Spleen (tissue), 7 donors: ENCODE measurements around the gene TUT7.
"Not testable (repeated sequence)": the region's sequence is repeated elsewhere in the genome, so short reads cannot be mapped to it uniquely, and the experiment has no call there.

ENCODE experiments used
- POLR2A ChIP-seq, 3 donors: fragments of 450-650 bp; IDR thresholded peaks; one replicate each; pipeline ENCODE4 v1.5.1; 2017; ENCODE audit warnings: antibody characterized with exemption in 3 of 3, mild to moderate bottlenecking in 1 of 3
- POLR2AphosphoS5 ChIP-seq, 3 donors: sonication (generic); formaldehyde crosslinking; IDR thresholded peaks; one replicate each; pipeline ENCODE4 v1.5.1; 2017; ENCODE audit warnings: antibody characterized with exemption in 3 of 3
- TF ChIP-seq, protein P1 (sequence below), 11 experiments: fragments of 200-600 bp in 7 of 11; fragments of 450-650 bp in 4 of 11; sonication (generic) in 4 of 11; IDR thresholded peaks in 8 of 11; conservative IDR thresholded peaks in 3 of 11; 1 replicate in 7 of 11; 2 replicates in 4 of 11; pipeline versions ENCODE4 v1.4.0 to v1.8.0; 2016 to 2021; ENCODE audit warnings: antibody characterized with exemption in 11 of 11, inconsistent platforms in 4 of 11, mild to moderate bottlenecking in 1 of 11
- donor health status: DM: no; HTN: no; CAD: no; lungs with moderate emphysema.
- donor health status: DM: no; HTN: no; CAD: no.
- donor health status: DM: no; HTN: no; CAD: no.

DNA sequence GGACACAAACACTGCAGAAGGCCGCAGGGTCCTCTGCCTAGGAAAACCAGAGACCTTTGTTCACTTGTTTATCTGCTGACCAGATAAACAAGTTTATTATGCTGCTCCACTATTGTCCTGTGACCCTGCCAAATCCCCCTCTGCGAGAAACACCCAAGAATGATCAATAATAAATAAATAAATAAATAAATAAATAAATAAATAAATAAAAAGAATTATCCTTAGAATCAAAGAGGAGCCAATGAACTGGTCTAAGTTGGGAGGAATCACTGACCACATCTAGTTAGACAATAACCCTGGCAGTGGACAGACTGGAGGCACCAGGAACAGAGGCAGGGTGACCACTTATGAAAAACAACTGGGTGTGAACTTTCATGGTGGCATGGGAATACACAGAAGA lies 41.3 kb downstream of the TUT7 start:
- TF ChIP-seq, protein P1, sequence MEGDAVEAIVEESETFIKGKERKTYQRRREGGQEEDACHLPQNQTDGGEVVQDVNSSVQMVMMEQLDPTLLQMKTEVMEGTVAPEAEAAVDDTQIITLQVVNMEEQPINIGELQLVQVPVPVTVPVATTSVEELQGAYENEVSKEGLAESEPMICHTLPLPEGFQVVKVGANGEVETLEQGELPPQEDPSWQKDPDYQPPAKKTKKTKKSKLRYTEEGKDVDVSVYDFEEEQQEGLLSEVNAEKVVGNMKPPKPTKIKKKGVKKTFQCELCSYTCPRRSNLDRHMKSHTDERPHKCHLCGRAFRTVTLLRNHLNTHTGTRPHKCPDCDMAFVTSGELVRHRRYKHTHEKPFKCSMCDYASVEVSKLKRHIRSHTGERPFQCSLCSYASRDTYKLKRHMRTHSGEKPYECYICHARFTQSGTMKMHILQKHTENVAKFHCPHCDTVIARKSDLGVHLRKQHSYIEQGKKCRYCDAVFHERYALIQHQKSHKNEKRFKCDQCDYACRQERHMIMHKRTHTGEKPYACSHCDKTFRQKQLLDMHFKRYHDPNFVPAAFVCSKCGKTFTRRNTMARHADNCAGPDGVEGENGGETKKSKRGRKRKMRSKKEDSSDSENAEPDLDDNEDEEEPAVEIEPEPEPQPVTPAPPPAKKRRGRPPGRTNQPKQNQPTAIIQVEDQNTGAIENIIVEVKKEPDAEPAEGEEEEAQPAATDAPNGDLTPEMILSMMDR (IDR thresholded peaks at IDR 0.05 in 8 of 11, conservative IDR thresholded peaks at IDR 0.05 in 3 of 11): not testable (repeated sequence)
- not testable (repeated sequence) for TF ChIP-seq POLR2A, POLR2AphosphoS5 (IDR thresholded peaks at IDR 0.05)
